DLD1 (cell line): ENCODE results near the gene LDLR.
"Not testable (repeated sequence)": the region's sequence is repeated elsewhere in the genome, so short reads cannot be mapped to it uniquely, and the experiment has no call there.

ENCODE experiments used
- in situ Hi-C: cut with HindIII; loops from 2 replicates; pipeline ENCODE4 v1.10.0; 2017; ENCODE audit warnings: low sequenced_read_pairs

LDLR gene

DNA sequence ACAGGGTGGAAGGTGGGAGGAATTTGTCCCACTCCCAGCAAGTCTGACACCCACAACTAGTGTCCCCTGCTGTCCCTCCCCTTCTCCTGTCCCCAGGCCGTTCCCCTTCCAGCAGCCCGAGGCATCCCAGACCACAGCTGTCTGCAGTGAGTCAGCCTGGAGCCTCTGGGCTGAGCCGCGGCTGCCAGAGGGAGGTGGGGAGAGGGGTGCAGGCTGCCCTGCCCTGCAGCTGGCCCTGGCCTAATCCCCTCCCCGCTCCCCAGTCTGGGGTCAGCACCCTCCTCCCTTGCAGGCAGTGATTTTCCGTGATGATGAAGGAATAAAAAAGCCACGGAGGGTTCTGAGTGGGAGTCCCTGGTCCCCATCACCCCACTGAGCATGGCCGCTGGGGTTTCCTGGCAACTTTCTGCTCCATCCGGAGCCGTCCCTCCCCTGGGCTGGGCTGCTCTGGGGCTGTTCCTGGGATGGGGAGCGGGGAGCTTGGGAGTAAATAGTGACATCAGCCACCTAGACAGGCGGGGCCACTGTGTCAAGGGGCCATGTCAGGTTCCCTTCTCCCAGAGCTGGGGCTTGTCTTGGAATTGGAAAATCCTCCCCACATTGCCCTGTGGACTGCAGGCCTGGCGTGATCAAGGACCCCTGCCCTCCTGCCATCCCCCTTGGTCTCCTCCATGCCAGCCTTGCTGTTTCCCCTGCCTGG is 49.5 kb downstream of the LDLR start:
- in situ Hi-C loops, result no loop called here

DNA sequence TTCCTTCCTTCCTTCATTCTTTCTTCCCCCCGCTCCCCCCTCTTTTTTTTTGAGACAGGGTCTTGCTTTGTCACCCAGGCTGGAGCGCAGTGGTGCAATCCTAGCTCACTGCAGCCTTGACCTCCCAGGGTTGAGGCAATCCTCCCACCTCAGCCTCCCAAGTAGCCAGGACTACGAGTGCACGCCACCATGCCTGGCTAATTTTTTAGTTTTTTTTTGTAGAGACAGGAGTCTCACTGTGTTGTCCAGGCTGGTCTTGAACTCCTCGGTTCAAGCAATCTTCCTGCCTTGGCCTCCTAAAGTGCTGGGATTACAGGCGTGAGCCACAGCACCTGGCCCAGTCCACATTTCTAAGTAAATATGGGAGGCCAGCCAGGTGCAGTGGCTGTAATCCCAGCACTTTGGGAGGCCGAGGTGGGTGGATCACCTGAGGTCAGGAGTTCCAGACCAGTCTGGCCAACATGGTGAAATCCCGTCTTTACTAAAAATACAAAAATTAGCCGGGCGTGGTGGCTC is 50.8 kb downstream of the LDLR start:
- in situ Hi-C loops, result not testable (repeated sequence)

DNA sequence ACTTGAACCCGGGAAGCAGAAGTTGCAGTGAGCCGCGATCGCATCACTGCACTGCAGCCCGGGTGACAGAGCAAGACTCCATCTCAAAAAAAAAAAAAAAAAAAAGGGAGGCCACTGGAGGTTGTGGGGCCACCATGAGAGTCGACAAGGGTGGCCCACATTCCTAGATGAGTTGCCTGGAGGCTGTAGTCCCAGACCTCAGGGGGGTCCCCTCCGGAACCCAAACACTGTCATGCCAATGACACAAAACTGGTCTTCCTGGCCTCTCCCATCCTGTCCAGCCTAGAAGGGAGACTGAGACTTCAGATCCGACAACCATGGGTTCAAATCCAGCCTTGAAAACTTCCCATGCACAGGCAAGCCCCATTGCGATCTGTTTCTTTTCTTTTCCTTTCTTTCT is 51.6 kb downstream of the LDLR start:
- in situ Hi-C loops, result no loop called here

DNA sequence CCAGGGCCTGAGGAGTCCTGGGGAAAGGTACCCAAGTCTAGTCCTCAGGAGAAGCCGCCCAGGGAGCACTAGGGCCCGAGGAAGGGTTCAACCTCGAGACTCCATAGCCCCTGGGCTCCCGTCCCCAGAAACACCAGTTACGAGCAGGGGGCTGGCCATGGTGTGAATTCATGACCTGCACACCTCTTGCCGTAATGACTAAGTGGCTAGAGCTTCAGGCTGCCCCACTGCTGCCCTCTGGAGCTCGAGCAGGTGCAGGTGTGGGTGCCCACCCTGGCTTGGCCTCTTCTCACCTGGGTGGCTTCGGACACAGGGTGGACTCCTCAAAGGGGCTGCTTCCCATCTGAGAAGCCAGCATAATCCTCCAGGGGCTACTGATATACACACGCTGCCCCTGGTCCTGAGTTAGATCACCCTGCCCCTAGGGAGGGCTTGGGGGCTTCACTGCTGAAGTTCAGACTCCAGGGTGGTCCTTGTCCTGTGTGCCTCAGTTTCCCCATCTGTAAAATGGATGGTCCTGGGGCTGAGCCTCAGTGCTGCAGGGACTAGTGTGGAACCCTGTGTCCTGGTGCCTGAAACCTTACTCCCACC is 52.8 kb downstream of the LDLR start:
- in situ Hi-C loops, result no loop called here

DNA sequence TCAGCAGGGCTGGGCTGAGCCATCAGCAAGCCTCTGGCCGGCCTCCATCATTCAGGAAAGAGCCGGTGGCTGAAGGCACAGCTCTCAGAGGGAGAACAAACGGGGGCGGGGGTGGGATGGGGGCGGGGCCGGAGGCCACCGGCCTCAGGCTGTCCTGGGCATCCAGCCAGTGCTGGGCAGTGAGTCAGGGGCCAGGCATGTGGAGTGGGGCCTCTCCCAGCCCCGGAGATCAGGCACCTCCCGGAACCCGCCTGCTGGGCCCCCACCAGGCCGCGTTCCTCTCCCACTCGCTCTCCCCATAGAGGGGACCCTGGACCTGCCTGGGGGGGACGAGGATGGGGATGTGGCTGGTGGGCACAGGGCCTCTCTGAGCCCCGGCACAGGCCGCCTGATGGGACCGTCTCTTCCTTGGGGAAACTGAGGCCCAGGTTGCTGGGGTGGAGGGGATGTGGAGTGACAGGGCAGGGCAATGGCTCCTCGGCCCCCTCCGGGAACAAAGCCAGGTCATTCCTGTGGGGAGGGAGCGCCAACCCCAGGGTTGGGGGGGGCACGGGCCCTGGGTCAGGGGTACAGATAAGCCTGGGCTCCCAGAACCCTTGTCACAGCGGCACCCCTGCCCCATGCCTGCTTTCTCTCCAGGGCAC is 53.4 kb downstream of the LDLR start:
- in situ Hi-C loops, result no loop called here

DNA sequence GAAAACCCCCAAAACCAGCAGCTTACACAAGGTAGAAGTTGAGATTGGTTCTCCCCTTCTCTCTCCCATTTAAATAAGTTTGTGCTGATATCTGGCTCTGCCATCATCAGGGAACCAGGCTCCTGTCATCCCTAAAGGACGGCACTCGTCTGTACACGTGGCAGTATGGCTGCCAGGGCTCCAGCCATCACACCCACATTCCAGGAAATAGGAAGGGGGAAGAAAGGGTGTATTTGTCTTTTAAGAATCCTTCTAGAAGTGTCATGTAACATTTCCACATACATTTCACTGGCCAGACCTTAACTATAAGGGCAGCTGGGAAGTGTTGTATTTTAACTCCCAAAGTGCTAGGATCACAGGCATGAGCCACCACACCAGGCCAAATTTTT is 56.3 kb downstream of the LDLR start:
- in situ Hi-C loops, result no loop called here

DNA sequence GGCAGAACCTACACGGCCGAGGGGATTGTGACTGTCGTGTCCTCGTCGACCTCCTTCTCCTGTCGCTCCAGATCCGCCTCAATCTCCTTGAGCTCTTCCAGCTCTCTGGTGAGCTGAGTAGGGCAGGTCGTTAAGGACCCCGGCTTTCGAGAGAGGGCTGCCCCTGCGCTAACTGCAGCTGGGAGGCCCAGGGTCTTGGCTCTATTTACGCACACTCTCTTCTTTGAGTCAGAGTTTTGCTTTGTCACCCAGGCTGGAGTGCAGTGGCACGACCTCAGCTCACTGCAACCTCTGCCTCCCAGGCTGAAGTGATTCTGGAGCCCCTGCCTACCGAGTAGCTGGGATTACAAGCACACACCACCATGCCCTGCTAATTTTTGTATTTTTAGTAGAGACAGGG is 58.7 kb downstream of the LDLR start:
- in situ Hi-C loops, result no loop called here

DNA sequence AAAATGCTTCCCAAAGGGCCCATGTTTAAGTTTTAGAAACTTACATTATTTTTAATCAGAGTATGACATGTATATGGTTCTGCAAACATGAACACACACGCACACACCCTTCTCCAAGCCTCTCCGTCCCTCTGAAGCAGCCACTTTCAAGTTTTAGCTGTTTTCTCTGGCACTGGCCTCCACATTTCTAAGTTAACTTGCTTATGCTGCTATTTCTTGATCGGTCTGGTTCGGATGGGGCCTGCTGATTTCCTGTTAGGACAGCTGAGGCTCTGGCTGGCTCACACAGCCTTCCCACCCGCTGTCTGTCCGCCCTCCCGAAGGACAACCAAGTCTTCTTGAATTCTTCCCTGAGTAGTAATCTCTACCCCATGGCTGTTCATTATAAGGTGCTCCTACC is 61.9 kb downstream of the LDLR start:
- in situ Hi-C loops, result no loop called here

DNA sequence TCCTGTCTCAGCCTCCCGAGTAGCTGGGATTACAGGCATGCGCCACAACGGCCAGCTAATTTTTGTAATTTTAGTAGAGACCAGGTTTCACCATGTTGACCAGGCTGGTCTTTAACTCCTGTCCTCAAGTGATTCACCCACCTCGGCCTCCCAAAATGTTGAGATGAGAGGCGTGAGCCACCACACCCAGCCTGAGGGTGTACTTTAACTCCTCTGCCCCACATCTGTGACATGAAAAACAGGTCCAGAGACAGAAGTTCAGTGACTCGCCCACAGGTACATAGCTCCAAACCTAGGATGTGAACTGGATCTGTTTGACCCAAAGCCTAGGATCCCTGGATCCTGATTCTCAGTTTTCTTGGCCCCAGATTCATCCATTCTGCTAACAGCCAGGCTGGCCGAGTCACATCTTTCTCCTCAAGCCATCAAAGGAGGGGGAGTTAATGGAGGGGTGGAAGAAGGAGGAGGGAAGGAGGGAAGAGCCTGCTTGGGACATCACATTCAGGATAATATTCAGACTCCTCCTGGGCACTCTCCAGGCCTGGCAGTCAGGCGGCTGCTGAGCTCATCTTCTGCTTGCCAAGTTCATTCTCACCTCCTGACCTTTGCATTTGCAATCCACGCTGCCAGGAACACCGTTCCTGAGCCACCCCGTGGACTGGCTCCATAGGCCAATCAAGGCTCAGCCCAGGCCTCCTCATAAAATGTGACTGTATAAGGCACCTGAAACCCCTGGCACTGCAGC is 63.2 kb downstream of the LDLR start:
- in situ Hi-C loops, result no loop called here

DNA sequence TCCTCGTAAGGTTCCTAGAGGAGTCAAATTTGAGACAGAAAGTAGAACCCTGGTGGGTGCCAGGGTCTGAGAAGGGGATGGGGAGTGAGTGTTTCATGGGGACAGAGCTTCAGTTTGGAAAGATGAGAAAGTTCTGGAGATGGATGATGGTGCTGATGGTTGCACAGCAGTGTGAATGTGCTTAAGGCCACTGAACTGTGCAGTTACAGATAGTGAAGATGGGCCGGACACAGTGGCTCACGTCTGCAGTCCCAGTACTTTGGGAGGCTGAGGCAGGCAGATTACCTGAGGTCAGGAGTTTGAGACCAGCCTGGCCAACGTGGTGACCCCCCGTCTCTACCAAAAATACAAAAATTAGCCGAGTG is 65.4 kb downstream of the LDLR start:
- in situ Hi-C loops, result no loop called here

DNA sequence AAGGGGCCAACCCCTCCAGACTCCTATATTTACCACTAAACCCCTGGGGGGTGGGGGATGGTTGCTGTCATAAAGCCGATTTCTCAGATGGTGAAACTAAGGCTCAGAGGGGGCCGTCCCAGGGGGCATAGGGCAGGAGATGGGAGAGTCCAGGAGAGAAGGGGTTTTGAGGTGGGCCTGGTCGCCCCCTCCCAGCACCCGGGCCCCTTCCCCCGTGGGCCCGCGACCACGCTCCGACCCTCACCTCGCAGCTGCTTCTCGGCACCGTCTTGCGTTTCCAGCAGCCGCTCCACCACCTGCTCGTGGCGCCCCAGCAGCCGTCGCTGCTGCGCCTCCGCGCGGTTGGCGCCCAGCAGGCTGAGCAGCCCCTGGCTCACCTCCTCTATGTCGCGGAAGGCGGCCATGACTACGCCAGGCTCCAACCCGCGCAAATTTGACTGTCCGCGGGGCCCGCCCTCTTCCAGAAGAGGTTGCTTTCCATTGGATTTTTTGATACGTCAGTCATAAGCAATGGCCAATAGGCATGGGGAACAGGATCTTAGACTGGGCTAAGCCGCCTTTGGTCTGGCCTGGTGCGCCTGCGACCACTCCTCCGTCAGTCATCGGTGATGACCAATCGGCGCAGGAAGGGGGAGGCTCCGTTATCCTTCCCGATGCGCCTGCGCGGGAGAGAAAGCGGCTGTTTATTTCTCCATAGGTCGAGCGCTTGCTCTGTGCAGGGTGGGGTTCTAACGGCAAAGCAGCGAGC is 66.3 kb downstream of the LDLR start, which contains the start of gene SPC24:
TSS of gene SPC24 (minus strand) at position 410 of the 748 bp plus-strand sequence. CDS start at position 404, 6 bp downstream.
- in situ Hi-C loops, result no loop called here

DNA sequence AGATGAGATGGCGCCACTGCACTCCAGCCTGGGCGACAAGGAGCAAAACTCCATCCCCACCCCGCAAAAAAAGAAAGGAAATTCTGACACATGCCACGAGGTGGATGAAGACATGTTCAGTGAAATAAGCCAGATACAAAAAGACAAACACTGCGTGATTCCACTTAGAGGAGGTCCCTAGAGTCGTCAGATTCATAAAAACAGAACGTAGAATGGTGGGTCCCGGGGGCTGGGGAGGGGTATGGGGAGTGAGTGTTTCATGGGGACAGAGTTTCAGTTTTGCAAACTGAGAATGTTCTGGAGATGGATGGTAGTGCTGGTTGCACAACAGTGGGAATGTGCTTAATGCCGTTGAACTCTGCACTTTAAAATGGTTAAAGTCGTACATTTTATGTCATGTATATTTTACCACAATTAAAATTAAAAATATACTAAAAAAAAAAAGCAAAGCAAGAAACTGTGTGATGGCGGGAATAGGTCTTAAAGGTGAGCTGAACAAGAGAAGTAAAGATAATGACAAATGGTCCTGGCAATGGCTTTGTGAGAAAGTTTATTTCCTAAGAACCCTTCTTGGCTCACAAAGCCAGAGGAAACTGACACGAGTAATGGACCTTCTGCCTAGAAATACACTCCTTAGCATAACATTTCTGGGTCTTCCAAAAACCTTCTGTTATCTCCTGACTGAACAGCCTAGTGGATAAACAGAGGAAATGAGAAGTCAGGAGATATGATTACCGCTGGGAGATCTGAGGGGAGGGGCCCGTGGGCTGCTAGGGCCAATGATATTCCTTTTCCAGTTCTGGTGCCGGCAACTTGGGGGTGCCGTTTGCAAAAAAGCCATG is 70.6 kb downstream of the LDLR start:
- in situ Hi-C loops, result no loop called here

DNA sequence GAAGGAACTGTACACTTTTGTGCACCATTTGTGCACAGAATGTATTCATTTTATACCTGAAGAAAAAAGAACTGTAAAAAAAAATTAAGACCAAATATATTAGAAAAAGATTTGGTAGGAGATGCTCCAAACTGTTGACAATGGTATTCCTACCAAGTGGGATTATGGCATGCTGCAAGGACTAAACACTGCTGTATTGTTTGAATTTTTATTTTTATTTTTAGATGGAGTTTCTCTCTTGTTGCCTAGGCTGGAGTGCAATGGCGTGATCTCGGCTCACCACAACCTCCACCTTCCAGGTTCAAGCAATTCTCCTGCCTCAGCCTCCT is 71.1 kb downstream of the LDLR start:
- in situ Hi-C loops, result not testable (repeated sequence)

DNA sequence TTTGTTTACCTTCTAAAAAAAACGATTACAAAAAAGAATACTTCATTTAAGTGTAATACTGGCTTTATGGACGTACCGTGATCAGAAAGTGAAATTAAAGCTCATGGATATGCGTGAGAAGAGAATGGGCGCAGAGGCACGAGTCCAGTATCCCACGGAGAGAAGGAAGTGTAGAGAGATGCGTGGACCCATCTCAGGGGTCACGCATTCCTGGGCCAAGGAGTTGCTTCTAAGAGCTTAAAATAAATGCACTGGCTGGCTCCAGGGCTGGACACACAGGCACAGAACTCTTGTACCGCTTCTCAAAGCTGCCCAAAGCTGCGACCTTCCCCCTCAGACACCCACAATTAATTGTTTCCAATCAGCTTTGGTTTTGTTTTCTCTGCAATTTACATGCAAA is 75.0 kb downstream of the LDLR start:
- in situ Hi-C loops, result no loop called here

DNA sequence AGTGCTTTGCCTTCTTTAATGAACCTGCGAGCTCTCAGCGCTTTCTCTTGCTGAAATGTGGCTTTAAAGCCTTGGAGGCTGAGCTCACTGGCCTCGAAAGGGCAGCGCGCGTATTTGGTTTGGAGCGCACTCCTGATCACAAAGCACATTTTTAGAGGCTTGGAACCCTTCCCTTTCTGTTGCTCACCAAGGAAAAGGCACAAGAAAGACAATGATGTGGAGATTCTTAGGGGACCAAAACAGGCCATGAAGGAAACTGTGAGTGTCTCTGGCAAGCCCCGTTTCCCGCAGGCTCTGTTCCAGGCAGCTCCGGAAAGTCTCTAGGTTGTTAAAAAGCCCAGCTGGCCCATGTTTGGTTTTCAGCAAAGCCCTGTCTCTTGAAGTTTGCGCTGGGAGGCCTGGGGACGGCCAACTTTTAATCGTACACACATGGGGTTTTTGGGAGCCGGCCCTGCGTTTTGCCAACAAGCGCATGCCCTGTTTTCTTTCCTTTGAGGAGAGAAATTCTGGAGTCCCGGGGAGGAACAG is 75.7 kb downstream of the LDLR start:
- in situ Hi-C loops, result no loop called here

DNA sequence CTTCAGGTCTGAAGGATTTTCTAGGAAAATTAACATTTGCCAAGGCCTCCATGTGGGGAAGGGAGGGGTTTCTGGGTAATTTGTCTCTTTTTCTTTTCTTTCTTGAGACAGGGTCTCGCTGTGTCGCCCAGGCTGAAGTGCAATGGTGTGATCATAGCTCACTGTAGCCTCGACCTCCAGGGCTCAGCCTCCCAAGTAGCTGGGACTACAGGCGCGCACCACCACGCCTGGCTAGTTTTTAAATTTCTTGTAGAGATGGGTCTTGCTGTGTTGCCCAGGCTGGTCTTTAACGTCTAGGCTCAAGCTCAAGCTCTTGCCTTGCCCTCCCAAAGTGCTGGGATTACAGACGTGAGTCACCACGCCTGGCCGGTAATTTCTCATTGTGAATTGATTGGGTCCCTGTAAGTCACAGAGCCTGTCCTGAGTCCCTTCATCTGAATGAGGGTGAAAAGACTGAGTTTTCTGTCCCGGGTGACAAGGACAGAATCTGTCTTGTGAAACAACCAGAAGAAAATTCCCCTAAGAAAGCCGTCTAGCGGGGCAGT is 76.3 kb downstream of the LDLR start:
- in situ Hi-C loops, result no loop called here

DNA sequence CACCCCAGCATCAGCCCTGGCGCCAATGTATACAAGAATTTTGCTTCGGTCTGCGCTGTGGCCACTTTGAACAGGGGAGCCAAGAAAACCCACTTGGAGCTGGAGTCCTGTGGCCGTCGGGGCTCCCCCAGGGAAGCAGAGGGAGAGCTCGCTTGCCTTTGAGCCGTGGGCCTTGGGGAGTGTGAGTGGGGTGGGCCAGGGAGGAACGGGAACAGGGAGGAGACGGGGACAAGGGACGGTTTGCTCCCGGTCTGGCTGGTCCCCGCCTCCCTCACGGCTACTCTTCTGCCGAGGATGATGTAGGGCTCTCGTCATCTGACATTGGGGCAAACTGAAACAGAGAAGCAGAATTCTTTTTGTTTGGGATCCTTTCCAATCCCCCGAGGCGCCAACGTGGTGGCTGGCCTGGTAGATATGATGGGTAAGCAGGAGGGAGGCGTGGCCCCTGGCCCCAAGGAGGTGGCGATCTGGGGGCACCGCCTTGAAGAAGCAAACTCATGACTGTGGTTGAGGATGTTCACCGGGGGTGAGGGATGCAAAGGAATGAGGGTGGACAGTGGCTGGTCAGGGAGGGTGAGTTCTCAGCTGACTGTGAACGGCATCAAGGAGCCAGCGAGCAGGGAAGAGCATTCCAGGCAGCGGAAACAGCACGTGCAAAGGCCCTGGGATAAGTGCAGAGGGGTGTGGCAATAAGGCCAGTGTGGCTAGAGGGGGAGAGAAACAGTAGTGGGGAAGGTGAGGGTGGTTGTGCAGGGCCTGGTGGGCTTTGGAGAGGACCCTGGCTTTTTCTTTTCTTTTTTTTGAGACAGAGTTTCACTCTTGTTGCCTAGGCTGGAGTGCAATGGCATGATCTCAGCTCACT is 77.2 kb downstream of the LDLR start:
- in situ Hi-C loops, result no loop called here

DNA sequence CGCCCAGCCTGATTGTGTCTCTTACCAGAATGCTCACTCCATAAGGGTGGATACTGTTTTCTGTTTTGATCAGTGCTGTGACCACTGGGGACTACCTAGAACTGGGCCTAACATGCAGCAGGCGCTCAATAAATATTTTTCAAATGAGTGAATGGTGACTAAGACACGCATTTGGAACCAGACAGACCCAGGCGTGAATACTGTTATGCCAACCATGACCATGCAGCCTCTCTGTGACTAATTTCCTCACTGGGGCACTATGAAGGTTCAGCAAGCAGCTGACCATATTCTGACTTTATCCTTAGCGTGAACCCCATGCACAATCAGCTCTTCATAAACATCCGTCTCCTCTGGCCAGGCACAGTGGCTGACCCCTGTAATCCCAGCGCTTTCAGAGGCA is 79.3 kb downstream of the LDLR start:
- in situ Hi-C loops, result no loop called here
